ENCODE results near the gene NRBF2.
"Not testable (repeated sequence)": the region's sequence is repeated elsewhere in the genome, so short reads cannot be mapped to it uniquely, and the experiment has no call there.

Gene NRBF2

DNA sequence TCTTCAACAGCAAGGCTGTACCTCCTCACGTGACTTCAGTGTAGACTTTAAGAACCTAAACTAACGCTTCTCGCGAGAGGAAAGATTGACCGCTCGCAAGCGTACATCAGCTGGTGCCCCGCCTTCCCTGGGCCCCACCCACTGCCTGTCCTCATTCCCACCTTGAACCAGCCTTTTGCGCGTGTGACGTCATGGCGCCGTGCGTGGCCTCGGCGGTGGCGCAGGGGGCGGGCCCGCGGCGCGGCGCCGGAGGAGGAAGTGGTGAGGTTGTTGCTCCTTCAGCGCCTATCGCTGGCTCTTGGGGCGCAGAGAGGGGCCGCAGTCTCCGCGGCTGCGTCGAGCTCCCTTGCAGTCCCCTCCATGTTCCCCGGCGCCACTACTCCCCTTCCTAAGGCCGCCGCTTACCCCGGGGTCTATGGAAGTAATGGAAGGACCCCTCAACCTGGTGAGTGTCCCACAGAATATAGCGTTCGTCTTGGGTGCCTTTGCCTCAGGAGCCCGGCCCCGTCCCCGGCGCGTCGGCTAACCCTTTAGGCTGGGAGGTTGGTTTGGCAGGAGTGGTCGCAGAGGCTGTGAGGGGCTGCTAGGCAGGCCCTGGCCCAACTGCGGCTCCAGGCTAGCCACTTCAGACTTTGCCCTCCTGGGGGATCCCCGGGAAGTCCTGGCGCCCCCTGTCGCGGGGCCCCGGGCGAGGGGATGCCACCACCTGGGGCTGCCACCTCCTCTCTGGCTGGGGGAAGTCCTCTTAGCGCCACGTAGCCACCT is at the start of gene NRBF2:
NRBF2 (plus strand) TSS at position 273 of the 765 bp plus-strand sequence; CDS start at position 416, 143 bp downstream.
- peak; percentile 99 for DNase-seq

DNA sequence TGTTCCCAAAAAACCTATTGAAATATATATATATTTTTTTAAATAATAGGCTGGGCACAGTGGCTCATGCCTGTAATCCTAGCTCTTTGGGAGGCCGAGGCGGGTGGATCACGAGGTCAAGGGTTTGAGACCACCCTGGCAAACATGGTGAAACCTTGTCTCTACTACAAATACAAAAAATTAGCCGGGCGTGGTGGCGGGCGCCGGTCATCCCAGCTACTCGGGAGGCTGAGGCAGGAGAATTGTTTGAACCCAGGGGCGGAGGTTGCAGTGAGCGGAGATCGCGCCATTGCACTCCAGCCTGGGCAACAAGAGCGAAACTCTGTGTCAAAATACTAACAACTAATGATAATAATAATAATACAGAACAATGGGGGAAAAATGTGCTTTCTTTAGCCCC is 49.7 kb upstream of the NRBF2 start:
- not testable (repeated sequence) for DNase-seq

DNA sequence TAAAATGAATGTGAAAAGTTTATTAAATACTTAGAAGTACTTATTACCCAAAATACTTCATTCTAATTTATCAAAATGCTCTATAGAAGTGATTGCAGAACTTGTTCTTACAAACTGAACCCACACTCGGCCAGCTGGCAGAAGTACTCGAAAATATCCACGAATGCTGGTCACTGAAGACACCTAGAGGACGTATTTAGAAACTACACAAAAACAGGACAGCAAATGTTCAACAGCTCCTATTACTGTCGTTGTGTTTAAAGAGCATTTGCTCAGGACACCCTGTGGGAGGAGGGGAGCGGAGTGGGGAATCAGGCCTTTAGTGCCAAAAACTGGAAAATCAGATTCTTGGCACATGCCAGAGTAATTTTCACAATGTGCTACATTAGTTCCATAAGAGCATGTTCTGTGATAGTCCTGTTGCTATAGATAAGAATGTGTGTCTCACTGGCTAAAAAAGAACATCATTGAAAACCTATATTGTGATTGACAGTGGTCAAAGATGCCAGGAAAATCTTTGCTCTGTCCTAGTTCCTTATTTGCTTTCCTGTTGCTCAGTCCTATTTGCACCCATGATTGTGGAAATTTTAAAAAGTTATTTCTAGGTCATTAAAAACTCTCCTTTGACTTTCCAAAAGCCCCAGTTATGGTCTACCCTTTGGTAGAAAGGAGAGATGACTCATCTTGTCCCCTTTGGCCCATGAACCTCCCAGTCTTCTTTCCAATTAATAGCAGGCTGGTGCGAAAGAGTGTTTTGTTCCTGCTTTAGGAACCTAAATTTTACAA is 49.0 kb upstream of the NRBF2 start:
- DNase-seq: peak; percentile 83

DNA sequence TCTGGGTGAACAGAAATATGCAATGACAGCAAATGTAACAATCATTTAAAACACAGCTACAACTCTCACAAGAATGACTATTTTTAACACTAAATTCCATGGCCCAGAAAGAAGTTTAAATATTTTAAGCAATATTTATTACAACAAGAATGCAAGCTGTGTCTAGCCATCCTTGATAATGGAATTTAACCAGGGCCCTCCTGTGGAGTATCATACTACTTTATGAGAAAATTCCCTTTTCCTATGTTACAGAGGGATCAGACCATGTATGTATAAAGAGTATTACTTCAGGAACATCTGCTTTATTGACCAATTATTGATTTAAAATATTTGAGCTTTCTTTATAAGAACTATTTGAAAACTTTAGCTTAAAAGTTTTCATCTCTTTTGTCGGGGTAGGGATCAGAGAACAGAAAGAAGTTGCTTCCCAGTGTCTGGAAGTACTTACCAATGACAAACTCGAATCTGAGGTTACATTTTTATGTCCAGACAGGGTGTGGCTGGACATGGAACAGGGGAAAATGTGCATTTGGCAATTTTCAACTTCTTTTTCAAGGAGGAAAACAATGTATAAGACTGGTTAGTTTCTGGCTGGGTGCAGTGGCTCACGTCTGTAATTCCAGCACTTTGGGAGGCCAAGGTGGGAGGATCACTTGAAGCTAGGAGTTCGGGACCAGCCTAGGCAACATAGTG is 48.3 kb upstream of the NRBF2 start:
- DNase-seq: no peak

DNA sequence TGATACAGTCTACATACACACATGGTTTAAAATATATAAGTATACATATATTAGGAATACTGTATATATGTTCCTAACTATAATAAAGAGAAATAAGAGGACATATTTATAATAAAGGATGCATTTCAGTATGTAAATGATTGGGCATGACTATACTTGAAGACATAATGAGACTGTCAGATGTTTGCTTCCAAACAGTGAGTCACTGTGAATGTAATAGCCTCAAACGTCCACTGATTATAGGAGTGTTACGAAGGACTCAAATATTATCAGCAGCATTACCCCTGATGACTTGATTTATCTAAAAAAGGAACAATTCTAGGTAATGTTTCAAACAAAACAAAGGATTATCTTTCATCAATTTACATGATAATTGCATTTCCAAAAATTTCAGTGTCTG is 39.9 kb upstream of the NRBF2 start:
- no peak for DNase-seq

DNA sequence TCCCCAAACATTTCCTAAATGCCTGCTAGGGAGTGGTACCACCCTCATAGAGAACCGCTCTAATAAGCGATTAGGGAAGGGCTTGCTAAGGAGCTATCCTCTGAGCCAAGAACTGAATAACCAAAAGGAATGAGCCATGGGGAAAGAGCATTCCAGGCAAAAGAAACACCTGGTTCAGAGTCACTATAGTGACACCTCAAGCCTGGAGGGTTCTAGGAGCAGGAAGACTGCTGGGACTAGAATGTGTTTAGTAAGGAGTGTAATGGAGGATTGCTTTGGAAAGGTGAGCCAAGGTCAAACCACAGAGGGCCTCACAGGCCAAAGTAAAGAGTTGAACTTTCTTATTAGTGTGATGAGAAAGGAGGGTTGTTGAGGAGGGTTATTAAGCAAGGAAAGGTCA is 38.7 kb upstream of the NRBF2 start:
- DNase-seq: no peak

DNA sequence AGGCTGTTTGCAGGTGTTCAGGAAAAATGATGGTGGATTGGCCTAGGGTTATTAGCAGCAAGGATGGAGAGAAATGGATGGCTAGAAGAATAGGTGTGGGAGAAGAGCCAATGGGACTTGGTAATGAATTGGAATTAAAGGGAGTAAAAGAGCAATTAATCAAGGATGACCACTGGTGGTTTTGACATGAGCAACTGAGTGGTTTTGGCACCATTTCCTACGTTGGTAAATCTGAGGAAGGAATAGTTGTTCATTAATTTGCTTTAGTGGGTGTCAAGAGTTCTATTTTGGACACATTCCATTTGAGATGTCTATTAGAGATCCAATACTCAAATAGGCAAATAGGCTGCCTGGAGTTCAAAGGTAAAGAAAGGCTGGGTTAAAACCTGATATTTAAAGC is 38.2 kb upstream of the NRBF2 start:
- DNase-seq: no peak

DNA sequence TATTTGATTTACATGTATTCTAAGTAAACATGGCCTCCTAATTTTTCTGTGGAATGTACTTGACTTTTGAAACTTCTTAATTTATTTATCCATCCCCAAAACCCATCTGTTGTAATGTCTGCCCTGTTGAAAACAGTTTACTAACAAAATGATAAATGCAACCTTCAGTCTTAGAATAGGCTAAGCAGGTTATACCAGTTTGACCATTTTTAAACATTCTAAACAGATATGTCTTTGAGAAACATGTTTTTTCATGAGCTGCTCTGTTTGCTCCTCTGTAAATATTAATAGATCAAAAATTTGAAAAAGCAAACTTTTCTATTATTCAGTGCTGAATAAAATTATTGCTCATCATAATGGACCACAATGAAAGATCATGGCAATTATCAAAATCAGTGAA is 33.4 kb upstream of the NRBF2 start:
- DNase-seq: no peak

DNA sequence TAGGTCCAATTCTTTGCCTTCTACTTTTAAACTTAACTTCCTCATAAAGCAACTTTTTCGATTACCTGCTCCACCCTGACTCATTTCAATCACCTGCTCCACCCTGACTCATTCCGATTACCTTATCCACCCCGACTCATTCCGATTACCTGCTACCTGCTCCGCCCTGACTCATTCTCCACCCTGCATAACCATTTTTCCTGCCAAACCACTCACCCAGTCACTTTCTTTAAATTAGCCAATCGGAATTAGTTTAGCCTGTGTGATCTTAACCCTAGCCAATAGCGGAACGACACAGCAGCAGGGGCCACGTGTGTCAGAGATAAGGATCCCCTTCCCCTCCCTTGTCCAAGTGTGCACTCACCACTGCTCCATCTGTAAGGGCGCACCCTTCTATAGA is 32.0 kb upstream of the NRBF2 start:
- DNase-seq: peak; percentile 5

DNA sequence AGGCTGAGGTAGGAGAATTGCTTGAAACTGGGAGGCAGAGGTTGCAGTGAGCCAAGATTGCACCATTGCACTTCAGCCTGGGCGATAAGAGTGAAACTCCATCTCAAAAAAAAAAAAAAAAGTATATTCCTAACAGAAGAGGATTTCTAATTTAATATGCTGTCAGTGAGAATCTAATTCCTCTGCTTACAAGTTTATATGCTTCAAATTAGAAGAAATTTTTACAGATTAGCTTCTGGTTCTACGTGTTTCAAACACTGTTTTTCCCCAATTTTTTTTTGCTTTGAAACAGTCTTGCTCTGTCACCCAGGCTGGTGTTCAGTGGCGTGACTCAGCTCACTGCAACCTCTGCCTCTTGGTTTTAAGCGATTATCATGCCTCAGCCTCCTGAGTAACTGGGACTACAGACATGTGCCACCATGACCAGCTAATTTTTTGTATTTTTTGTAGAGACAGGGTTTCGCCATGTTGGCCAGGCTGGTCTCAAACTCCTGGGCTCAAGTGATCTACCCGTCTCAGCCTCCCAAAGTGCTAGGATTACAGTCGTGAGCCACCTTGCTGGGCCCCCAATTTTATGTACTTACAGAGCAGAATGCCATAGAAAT is 30.7 kb upstream of the NRBF2 start:
- not testable (repeated sequence) for DNase-seq

DNA sequence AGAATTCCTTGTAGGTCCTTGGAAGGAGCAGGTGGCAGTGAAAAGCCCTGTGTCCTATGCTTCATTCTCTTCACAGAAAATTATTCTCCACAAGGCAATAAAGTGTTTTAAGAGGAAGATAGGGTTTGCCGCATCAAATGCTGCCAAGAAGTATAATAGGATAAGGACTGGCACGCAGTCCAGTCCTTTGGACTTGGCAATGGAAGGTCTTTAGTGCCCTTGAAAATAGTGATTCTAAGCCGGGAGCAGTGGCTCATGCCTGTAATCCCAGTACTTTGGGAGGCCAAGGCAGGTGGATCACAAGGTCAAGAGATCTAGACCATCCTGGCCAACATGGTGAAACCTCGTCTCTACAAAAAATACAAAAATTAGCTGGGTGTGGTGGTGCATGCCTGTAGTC is 29.9 kb upstream of the NRBF2 start:
- DNase-seq: not testable (repeated sequence)

DNA sequence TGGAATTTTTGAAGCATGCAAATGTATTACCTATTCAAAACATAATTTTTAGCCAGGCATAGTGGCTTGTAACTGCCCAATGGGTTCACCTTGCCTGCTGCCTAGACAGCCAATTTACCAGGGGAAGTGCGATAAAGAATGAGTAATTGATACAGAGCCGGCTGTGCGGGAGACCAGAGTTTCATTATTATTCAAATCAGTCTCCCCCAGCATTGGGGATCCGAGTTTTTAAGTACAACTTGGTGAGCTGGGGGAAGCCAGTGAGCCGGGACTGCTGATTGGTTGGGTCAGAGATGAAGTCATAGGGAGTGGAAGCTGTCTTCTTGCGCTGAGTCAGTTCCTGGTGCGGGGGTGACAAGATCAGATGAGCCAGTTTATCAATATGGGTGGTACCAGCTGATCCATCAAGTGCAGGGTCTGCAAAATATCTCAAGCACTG is 29.1 kb upstream of the NRBF2 start:
- DNase-seq: no peak

DNA sequence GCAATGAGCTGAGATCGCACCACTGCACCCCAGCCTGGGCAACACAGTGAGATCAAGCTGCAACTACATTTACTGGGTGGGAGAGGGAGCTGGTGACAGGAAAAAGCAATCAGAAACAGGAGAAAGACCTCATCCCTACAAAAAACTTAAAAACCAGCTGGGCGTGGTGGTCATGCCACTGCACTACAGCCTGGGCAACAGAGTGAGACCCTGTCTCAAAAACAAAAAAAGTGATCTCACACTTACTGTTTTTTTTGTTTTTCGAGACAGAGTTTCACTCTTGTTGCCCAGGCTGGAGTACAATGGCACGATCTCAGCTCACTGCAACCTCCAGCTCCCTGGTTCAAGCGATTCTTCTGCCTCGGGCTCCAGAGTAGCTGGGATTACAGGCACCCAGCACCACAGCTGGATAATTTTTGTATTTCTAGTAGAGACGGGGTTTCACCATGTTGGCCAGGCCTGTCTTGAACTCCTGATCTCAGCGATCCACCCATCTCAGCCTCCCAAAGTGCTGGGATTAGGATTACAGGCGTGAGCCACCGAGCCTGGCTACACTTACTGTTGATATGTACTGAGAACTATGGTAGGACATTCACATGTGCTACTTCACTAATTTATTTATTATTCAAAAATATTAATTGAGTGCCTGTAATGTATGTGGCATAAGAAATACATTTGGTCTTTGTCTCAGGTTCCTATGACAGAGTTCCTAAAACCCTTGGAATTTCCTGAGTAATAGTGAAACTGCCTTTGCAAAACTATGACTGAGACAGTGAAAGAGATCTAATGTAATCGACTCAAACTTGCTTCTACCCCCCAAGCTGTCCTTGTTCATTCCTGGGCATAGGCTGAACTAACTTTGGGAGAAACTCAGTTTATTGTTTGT is 27.7 kb upstream of the NRBF2 start:
- DNase-seq: no peak

DNA sequence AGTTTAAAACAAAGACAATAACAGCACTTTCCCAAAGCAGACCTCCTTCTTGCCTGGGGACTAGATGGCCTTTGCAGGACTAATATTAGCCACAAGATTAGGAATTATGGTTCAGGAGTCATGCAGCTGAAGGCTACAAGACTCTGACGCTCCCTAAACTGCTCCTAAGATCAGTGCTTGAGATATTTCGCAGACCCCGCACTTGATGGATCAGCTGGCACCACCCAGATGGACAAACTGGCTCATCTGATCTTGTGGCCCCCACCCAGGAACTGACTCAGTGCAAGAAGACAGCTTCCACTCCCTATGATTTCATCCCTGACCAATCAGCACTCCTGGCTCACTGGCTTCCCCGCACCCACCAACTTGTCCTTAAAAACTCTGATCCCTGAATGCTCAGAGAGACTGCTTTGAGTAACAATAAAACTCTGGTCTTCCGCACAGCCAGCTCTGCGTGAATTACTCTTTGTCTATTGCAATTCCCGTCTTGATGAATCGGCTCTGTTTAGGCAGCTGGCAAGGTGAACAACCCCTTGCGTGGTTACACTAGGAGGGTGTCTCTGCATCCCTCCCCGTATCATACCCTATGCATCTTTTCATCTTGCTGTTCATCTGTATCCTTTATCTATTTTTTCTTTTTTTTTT is 26.9 kb upstream of the NRBF2 start:
- no peak for DNase-seq

DNA sequence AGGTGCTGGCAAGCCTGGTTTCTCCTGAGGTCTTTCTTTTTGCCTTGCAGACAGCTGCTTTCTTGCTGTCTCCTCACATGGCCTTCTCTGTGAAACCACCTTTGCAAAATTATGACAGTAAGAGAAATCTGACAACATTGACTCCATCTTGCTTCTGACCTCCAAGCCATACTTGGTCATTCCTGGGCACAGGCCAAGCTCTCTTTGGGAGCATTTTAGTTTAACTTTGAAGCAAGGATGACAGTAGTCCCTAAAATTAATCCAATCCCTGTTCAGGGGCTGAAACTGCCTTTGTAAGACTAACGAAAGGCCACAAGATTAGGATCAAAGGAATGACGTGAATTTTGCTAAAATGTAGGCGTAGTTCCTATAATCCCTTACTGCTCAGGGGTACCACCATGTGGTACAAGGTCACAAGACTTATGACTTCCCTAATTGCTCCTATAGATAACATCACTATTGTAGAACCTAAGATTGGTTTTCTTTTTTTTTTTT is 25.1 kb upstream of the NRBF2 start:
- DNase-seq: no peak

DNA sequence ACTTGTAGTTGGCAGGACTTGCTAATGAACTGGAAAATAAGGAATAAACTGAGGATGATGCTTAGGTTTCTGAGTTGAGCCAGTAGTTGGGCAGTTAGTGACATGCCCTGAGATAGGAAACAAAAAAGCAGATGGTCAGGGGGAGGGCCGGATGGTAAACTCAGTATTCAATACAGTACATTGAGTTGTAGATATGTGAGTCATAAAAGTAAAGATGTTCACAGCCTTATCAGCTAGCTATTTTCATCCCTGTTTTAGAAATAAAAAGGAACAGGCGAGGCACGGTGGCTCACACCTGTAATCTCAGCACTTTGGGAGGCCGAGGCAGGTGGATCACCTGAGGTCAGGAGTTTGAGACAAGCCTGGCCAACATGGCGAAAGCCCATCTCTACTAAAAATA is 22.2 kb upstream of the NRBF2 start:
- DNase-seq: no peak

DNA sequence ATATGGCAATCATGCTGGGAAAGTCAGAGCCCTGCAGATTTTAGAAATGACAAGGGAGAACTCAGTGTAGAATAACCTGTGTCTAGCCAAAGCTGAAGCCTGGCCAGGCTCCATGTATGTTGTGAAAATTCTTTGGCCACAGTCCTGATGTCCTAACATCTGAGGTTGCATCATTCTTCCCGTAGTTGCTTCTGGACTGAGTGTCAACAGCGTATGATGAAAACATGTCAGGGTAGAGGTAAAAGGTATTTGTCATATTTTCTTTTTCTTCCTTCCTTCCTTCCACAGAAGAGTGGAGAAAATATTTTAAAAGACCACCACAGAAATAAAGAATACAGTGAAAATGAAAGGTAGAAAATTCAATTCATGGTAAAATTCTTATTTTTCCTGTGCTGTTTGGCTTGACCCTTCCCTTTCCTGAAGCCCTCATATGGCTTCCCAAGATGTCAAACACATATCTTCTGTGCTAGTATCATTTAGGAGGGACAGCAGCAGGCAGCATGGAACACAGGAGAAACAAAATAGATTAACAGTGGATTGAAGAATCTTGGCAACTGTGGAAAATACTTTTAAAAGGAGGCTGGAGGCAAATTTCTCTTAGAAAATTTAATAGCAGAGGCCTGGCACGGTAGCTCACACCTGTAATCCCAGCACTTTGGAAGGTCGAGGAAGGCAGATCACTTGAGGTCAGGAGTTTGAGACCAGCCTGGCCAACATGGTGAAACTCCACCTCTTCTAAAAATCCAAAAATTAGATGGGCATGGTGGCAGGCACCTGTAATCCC is 18.9 kb upstream of the NRBF2 start:
- DNase-seq: peak; percentile 30

DNA sequence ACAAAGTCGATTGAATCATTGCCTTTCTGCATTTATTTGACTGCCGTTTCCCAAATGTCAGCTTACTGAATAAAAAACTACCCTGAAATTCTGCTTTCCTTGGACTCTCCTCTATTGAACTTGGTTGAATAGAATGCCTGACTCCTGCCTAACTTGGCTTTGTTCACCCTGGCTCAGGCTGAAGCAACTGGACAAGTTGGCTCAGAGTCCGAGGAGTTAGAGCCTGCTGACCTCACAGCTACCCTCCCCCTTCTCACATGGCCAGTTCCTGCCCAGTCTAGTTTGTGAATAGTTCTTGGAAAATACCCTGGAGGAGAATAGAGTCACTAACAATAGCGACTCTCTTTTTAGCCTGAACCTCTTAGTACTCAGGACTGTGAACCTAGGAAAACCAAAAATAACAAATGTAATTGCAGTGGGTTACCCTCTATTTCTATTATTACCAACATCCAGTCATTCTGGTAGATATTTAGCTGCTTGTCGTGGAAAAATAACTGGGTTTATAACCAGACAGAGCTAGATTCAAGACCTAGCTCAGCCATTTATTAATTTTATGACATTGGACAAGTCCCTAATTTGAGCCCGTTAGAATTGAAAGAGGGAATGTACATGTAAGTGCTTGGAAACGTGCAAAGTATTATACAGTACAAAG is 17.3 kb upstream of the NRBF2 start:
- DNase-seq: no peak

DNA sequence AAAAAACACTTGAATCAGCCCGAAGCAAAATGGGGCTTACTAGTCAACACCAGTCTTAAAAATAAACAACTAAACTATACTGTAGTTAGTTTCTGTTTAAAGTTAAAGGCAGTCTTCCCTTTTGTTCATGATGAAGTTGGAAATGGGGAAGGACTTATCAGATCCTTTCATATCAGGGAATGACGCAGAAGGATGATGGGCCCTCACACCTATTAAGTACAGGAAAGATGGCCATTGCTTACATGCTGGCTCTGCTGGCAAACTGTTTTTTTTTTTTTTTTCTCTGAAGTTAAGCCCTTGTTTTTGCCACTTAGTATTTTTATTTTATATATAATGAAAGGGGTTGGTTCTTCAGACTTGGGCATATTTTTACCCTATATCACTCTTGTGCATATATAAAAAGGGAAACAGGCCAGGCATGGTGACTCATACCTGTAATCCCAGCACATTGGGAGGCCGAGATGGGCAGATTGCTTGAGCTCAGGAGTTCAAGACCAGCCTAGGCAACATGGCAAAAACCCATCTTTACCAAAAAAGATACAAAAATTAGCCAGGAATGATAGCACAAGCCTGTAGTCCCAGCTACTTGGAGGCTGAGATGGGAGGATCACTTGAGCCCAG is 16.6 kb upstream of the NRBF2 start:
- DNase-seq: no peak

DNA sequence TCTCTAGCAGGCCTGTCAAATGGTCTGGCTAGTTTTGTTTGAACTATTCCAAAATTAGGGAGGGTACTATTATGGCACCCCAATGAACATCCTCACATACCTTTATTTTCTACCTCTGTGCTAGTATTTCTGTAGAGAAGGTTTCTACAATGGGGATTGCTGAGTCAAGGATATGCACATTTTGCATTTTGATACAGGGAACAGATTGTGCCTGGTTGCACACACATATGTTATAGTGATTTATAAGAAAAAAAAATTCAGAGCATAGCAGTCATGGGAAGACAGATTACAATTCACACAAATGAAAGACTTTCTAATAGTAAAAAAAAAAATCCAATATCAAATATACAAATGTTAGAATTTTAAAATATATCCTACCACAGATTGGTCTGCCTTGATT is 14.1 kb upstream of the NRBF2 start:
- DNase-seq: no peak

Data from hematopoietic multipotent progenitor cell treated with erythropoietin and hydrocortisone succinate and interleukin-3 and kit ligand, for 4 days (in vitro differentiated cells).